HG03354 (cell line): ENCODE data around the gene MYO5B.
A peak's percentile ranks its signal among the peaks of the same experiment; 100 is the strongest.
"Not testable (repeated sequence)": the region's sequence is repeated elsewhere in the genome, so short reads cannot be mapped to it uniquely, and the experiment has no call there.

Experiments
- ATAC-seq: cut with Tn5 transposase; IDR thresholded peaks from one replicate; pipeline ENCODE4 v1.9.1; 2021; ENCODE audit warnings: mild to moderate bottlenecking; ENCODE audit not compliant: unreplicated experiment, poor library complexity, severe bottlenecking

Gene MYO5B

GRCh38 chr18:49795612-49796552 is 399.1 kb downstream of the MYO5B start:
- no peak for ATAC-seq

- ATAC-seq: no peak
Measured at GRCh38 chr18:49794743-49795142, 400.2 kb downstream of the MYO5B start.

GRCh38 chr18:49789560-49790134 is 405.3 kb downstream of the MYO5B start:
- ATAC-seq: not testable (repeated sequence)

DNA sequence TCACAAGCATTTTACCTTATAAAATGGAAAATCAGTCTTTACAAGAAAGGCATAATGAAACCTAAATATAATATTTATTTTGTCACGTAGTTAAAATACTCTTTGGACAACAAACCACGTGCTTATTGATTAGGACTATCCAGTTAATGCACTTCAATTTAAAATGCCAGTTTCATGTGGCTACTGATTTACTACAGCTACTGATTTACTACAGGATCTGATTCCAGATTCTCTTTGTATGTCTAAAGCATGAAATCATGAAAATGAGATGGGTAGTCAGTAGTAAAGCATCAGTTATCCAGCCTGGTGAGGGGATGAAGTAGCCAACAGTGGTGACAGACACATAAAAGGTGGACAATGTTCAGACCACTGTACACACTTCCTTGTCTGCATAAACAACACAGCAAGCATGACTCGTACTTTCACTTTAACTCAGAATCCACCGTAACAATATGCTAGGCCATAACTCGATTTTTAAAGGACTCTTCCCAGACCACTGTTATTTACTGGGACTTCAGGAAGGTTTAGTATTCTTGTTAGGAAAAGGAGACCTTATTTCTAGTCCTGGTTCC is 406.5 kb downstream of the MYO5B start:
- peak; percentile 77 for ATAC-seq

DNA sequence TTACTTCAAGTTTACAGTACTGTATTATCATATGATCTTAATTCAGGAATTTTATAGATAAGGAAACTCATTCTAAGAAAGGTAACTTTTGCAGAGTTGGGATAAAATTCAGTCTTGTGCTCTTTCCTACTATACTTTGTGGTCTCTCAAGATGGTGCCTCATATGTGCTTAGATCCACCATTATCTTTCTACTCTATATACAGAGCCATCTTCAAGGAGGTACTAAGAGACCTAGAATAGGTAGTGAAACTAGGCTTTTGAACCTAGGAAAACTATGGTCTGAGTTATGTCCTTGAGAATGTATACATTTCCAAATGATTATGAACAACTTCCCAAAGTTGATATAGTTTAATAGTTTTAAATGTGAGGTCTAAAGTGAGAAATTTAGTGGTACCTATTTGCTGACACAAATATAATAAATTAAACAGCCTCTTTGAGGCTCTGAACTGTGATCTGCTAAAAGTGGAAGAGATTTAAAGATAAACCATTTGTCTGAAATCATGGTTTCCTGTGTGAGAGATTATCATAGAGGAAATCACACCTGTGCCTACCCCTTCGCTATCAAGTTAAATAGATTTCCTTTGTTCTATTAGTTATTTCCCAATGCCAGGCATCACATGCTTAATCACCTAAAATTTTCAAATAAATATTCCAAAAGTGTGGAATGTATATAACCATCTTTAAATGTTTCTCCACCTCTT is 408.8 kb downstream of the MYO5B start:
- no peak for ATAC-seq

DNA sequence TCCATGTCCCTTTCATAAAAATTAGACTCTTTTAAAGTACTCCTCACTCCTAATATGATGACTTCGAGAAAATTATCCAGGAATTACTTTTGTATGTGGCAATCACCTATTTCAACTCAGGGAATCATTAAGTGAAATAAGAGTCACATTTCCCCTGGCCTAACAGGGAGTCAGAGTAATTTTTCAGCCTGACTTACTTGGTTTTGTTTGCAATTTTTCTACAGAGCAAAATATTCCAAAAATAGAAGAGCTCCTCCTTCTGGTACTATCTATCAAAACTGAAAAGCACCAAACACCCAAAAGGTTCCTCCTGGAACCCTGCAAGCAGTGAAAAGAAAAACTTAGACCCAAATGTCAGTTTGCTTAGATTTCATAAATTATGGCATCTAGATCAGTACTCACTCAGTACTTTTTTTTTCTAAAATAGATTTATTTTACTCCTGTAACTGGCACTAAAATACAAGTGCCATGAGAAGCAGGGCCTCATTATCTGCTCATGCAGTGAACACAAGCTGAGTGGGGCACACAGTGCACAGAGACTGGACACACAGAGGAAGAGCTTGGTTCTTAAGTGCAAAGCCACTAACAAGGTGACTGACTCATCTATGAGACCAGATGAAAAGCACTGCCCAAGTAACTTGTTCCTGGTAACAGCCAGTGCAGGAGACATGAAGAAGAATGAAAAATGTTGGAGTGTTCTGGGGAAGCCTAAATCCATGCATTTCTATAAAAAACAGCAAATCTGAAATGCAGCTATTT is 410.3 kb downstream of the MYO5B start:
- no peak for ATAC-seq

DNA sequence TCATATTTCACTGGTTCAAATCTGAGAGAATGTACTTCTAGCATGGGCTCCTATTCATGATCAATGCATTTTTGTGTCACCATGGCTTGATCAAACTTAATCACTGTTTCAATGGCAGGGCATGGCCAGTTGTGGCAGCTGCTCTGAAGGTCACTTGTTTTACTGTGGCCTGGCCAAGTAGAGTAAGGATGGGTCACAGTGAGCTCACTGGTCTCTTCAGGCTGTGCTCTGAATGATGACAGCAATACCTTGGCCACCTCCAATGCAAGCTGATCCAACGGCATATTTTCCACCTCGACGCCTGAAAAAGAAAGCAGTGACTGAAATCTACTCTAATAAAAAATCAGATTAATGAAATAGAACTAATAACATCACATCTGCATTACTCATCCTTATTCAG is 411.3 kb downstream of the MYO5B start:
- ATAC-seq: not testable (repeated sequence)

- no peak for ATAC-seq
Measured at GRCh38 chr18:49778826-49779465, 416.0 kb downstream of the MYO5B start.
